H1 (cell line): Measurements from ENCODE around the gene RILP. TPM values are rescaled to one million over a fixed set of nuclear protein-coding genes. Genes with fewer than 3 reads are reported as not detected.

ENCODE experiments used
- CTCF ChIA-PET: fragments of 300-600 bp; sonication (Branson Sonifier 250); formaldehyde crosslinking; loops from one replicate; lab custom pipeline; 2021; ENCODE audit not compliant: partially characterized antibody; lab: Charles Lee
- POLR2A ChIA-PET: fragments of 300-600 bp; sonication (Branson Sonifier 250); formaldehyde crosslinking; loops from one replicate; lab custom pipeline; 2021; ENCODE audit warnings: inconsistent platforms; ENCODE audit not compliant: partially characterized antibody; lab: Charles Lee
- DNase-seq, 2 experiments: peaks; one replicate each; pipeline versions ENCODE4 v3.0.0 to v3.0.0-alpha.2; 2010 to 2022; ENCODE audit warnings: low spot score in 2 of 2, low read depth in 1 of 2, mixed read lengths in 1 of 2
- FAIRE-seq: peaks from 2 replicates; lab custom pipeline; 2011; peaks lifted over from hg19 to GRCh38; lab: Jason Lieb, UNC
- H2AFZ ChIP-seq: 2 replicates; pipeline ENCODE4 v1.8.1; 2012; ENCODE audit warnings: low read length, inconsistent platforms
- H2AK5ac ChIP-seq: 2 replicates; pipeline ENCODE4 v1.6.1; 2013; ENCODE audit warnings: low read depth, low read length
- H2BK120ac ChIP-seq: replicated peaks from 2 replicates; pipeline ENCODE3; 2013; ENCODE audit warnings: low read depth, low read length, inconsistent platforms
- H2BK12ac ChIP-seq: 2 replicates; pipeline ENCODE4 v1.6.1; 2013; ENCODE audit warnings: low read depth, low read length
- H2BK15ac ChIP-seq: 2 replicates; pipeline ENCODE4 v1.6.1; 2013; ENCODE audit warnings: low read length
- H2BK20ac ChIP-seq: 2 replicates; pipeline ENCODE4 v1.6.1; 2013; ENCODE audit warnings: low read length
- H2BK5ac ChIP-seq: 2 replicates; pipeline ENCODE4 v1.6.1; 2013; ENCODE audit warnings: low read depth, low read length
- H3K14ac ChIP-seq: 2 replicates; pipeline ENCODE4 v1.6.1; 2013; ENCODE audit warnings: inconsistent platforms; ENCODE audit not compliant: insufficient read length
- H3K18ac ChIP-seq: 2 replicates; pipeline ENCODE4 v1.6.1; 2013; ENCODE audit warnings: low read length; ENCODE audit errors: extremely low read depth
- H3K23ac ChIP-seq: 2 replicates; pipeline ENCODE4 v1.6.1; 2013; ENCODE audit warnings: inconsistent platforms; ENCODE audit not compliant: insufficient read length
- H3K23me2 ChIP-seq: 2 replicates; pipeline ENCODE4 v1.6.1; 2013; ENCODE audit warnings: low read depth, low read length
- H3K27ac ChIP-seq: 2 replicates; pipeline ENCODE4 v1.6.1; 2011; ENCODE audit warnings: low read depth, low read length, inconsistent platforms
- H3K27me3 ChIP-seq, 4 experiments: replicated peaks in 1 of 4; 1 replicate in 1 of 4; 2 replicates in 3 of 4; pipeline versions ENCODE4 v1.6.1 to v1.8.1; 2011 to 2013; ENCODE audit warnings: low read length in 3 of 4, mild to moderate bottlenecking in 3 of 4, inconsistent platforms in 2 of 4, mixed read lengths in 2 of 4, moderate library complexity in 1 of 4; ENCODE audit not compliant: control insufficient read depth in 3 of 4, insufficient read depth in 3 of 4; ENCODE audit errors: extremely low read depth in 1 of 4
- H3K36me3 ChIP-seq, 4 experiments: 2 replicates each; pipeline versions ENCODE4 v1.6.1 to v1.8.1; 2011 to 2013; ENCODE audit warnings: mild to moderate bottlenecking in 4 of 4, low read length in 3 of 4, moderate library complexity in 2 of 4, control low read depth in 1 of 4, inconsistent platforms in 1 of 4; ENCODE audit not compliant: insufficient read depth in 4 of 4, control insufficient read depth in 2 of 4
- H3K4ac ChIP-seq: replicated peaks from 2 replicates; pipeline ENCODE3; 2013; ENCODE audit warnings: low read length, low read depth, mixed read lengths, inconsistent platforms; ENCODE audit not compliant: insufficient read length
- H3K4me1 ChIP-seq, 4 experiments: replicated peaks in 1 of 4; 1 replicate in 1 of 4; 2 replicates in 3 of 4; pipeline versions ENCODE4 v1.6.1 to v1.8.1; 2011 to 2013; ENCODE audit warnings: low read length in 3 of 4, inconsistent platforms in 2 of 4, mixed read lengths in 1 of 4; ENCODE audit not compliant: insufficient read depth in 4 of 4, control insufficient read depth in 3 of 4
- H3K4me2 ChIP-seq, 2 experiments: 2 replicates each; pipeline versions ENCODE4 v1.6.1 to v1.8.1; 2011 to 2013; ENCODE audit warnings: low read depth in 2 of 2, low read length in 2 of 2, control low read depth in 1 of 2, inconsistent platforms in 1 of 2, mild to moderate bottlenecking in 1 of 2; ENCODE audit not compliant: insufficient read depth in 1 of 2
- H3K4me3 ChIP-seq, 4 experiments: fragments of 200-600, 300-600 bp in 1 of 4; sonication (generic), shearing (Covaris generic), sonication (Bioruptor Twin) in 1 of 4; 2 replicates each; pipeline versions ENCODE4 v1.5.1 to v1.8.1; 2011 to 2016; ENCODE audit warnings: low read length in 4 of 4, low read depth in 3 of 4, control low read depth in 2 of 4, inconsistent platforms in 2 of 4, mild to moderate bottlenecking in 2 of 4, mixed read lengths in 1 of 4, moderate library complexity in 1 of 4; ENCODE audit not compliant: insufficient read depth in 2 of 4; ENCODE audit errors: extremely low read depth in 1 of 4
- H3K56ac ChIP-seq: replicated peaks from 2 replicates; pipeline ENCODE3; 2013; ENCODE audit warnings: low read depth, mild to moderate bottlenecking, mixed read lengths, low read length, inconsistent platforms; ENCODE audit not compliant: insufficient read length
- H3K79me1 ChIP-seq: 2 replicates; pipeline ENCODE4 v1.6.1; 2013; ENCODE audit warnings: low read depth, low read length, control low read depth
- H3K79me2 ChIP-seq, 2 experiments: 2 replicates each; pipeline versions ENCODE4 v1.6.1 to v1.8.1; 2012 to 2013; ENCODE audit warnings: low read length in 2 of 2, mild to moderate bottlenecking in 2 of 2, inconsistent platforms in 1 of 2; ENCODE audit not compliant: insufficient read depth in 2 of 2, control insufficient read depth in 1 of 2
- H3K9ac ChIP-seq, 4 experiments: replicated peaks in 1 of 4; 1 replicate in 1 of 4; 2 replicates in 3 of 4; pipeline versions ENCODE4 v1.6.1 to v1.8.1; 2011 to 2013; ENCODE audit warnings: low read depth in 3 of 4, low read length in 3 of 4, control low read depth in 2 of 4, mild to moderate bottlenecking in 2 of 4, moderate library complexity in 2 of 4, inconsistent platforms in 1 of 4; ENCODE audit errors: extremely low read depth in 1 of 4
- H3K9me3 ChIP-seq, 2 experiments: 2 replicates each; pipeline versions ENCODE4 v1.6.1 to v1.8.1; 2012 to 2013; ENCODE audit warnings: mild to moderate bottlenecking in 2 of 2, moderate library complexity in 2 of 2, control low read depth in 1 of 2, inconsistent platforms in 1 of 2, low read depth in 1 of 2, low read length in 1 of 2, mixed read lengths in 1 of 2; ENCODE audit not compliant: insufficient read depth in 2 of 2
- H4K20me1 ChIP-seq, 2 experiments: replicated peaks in 1 of 2; 2 replicates each; pipeline versions ENCODE3 to v1.8.1; 2011 to 2013; ENCODE audit warnings: inconsistent platforms in 2 of 2, low read length in 2 of 2, mild to moderate bottlenecking in 1 of 2; ENCODE audit not compliant: insufficient read depth in 2 of 2, control insufficient read depth in 1 of 2
- H4K5ac ChIP-seq: 2 replicates; pipeline ENCODE4 v1.6.1; 2013; ENCODE audit warnings: low read length, low read depth, mixed read lengths, inconsistent platforms; ENCODE audit not compliant: insufficient read length
- H4K8ac ChIP-seq: 2 replicates; pipeline ENCODE4 v1.8.0; 2013; ENCODE audit warnings: mild to moderate bottlenecking, moderate library complexity, low read length, inconsistent platforms; ENCODE audit not compliant: insufficient read depth; ENCODE audit errors: extremely low read depth
- H4K91ac ChIP-seq: replicated peaks from 2 replicates; pipeline ENCODE3; 2013; ENCODE audit warnings: low read length, mixed read lengths, inconsistent platforms; ENCODE audit not compliant: insufficient read length
- FOSL1 ChIP-seq: IDR thresholded peaks from 2 replicates; pipeline ENCODE4 v1.6.1; 2011; ENCODE audit warnings: mild to moderate bottlenecking, low read depth, low read length, moderate library complexity; ENCODE audit not compliant: insufficient read depth
- GABPA ChIP-seq: IDR thresholded peaks from 2 replicates; pipeline ENCODE4 v1.6.1; 2011; ENCODE audit warnings: mild to moderate bottlenecking, low read length, moderate library complexity, borderline replicate concordance; ENCODE audit not compliant: insufficient read depth
- HDAC2 ChIP-seq, 2 experiments: fragments of 300-600 bp in 1 of 2; sonication (generic) in 1 of 2; IDR thresholded peaks; 2 replicates each; pipeline ENCODE4 v1.6.1; 2011 to 2012; ENCODE audit warnings: low read depth in 2 of 2, low read length in 2 of 2, mild to moderate bottlenecking in 2 of 2, moderate library complexity in 2 of 2, borderline replicate concordance in 1 of 2, inconsistent platforms in 1 of 2
- JUND ChIP-seq: IDR thresholded peaks from 2 replicates; pipeline ENCODE4 v1.6.1; 2011; ENCODE audit warnings: mild to moderate bottlenecking, improper control_type of control experiment, low read length
- POLR2A ChIP-seq, 2 experiments: IDR thresholded peaks; 1 replicate in 1 of 2; 2 replicates in 1 of 2; pipeline ENCODE4 v1.6.1; 2011; ENCODE audit warnings: low read depth in 2 of 2, low read length in 2 of 2, mild to moderate bottlenecking in 2 of 2; ENCODE audit errors: control extremely low read depth in 1 of 2
- RAD21 ChIP-seq, 2 experiments: IDR thresholded peaks in 1 of 2; conservative IDR thresholded peaks in 1 of 2; 2 replicates each; pipeline ENCODE4 v1.6.1; 2011; ENCODE audit warnings: low read depth in 2 of 2, low read length in 2 of 2, improper control_type of control experiment in 1 of 2, inconsistent platforms in 1 of 2, mild to moderate bottlenecking in 1 of 2, moderate library complexity in 1 of 2
- SIRT6 ChIP-seq: IDR thresholded peaks from one replicate; pipeline ENCODE4 v1.7.1; 2012; ENCODE audit warnings: low read length, inconsistent platforms
- SP1 ChIP-seq: IDR thresholded peaks from 2 replicates; pipeline ENCODE4 v1.6.1; 2011; ENCODE audit warnings: low read depth, low read length
- SP4 ChIP-seq: IDR thresholded peaks from 2 replicates; pipeline ENCODE4 v1.6.1; 2012; ENCODE audit warnings: low read length, inconsistent platforms
- TCF12 ChIP-seq: IDR thresholded peaks from 2 replicates; pipeline ENCODE4 v1.6.1; 2011; ENCODE audit warnings: low read depth, mild to moderate bottlenecking, low read length
- ZNF274 ChIP-seq: IDR thresholded peaks from 2 replicates; pipeline ENCODE4 v1.7.0; 2012; ENCODE audit warnings: low read length, borderline replicate concordance; ENCODE audit errors: extremely low read depth
- WGBS, 2 experiments: shearing (Covaris generic) in 1 of 2; methylation state at CpG; one replicate each; pipeline versions ENCODE4 v1.1.6 to v1.1.7; 2013 to 2015; ENCODE audit warnings: low lambda C conversion rate in 2 of 2, mixed read lengths in 2 of 2, inconsistent platforms in 1 of 2, low coverage in 1 of 2, missing lambda C conversion rate in 1 of 2; ENCODE audit not compliant: insufficient replicate concordance in 2 of 2, insufficient coverage in 1 of 2, insufficient read length in 1 of 2; ENCODE audit errors: extremely low coverage in 1 of 2, missing lambda C conversion rate in 1 of 2; 5-methylcytosine and 5-hydroxymethylcytosine counted together
- polyA plus RNA-seq, 7 experiments: library from polyadenylated mRNA; depleted of rRNA in 3 of 7; stranded (reverse) in 5 of 7; unstranded in 2 of 7; fragments of >200 nt in 5 of 7; fragments of 200-250 nt in 2 of 7; gene quantifications; 1 replicate in 5 of 7; 2 replicates in 1 of 7; 4 replicates in 1 of 7; pipeline versions ENCODE4 v1.2.1 to v1.2.3, GENCODE V29; 2011 to 2013; ENCODE audit warnings: missing spikeins in 2 of 7, mixed read lengths in 2 of 7
- total RNA-seq: library from RNA; stranded (reverse); fragmentation: NEBNext Ultra II Directional; extraction: Animal tissue kit (Norgen Biotek cat#: 25700); gene quantifications from 2 replicates; pipeline ENCODE4 v1.2.1, GENCODE V29; 2021

The RILP gene
- total and polyA plus RNA-seq, 2 of the 8 experiments (the other 6 are each of a cell fraction or from before 2014, with no cell fraction given): 6.8 to 7.2 TPM

GRCh38 chr17:1645207-1646171 lies 4.2 kb downstream of the RILP start, which contains the start of gene SCARF1:
Gene SCARF1, minus strand, starts transcription at chr17:1645732. Its CDS starts 35 bp downstream, at chr17:1645697.
- no peaks in the 10 kb centered on the region for H3K79me1 ChIP-seq
- H3K14ac ChIP-seq: no peak within 1 kb of the TSS
- no peak within 1 kb of the TSS for H2BK120ac ChIP-seq
- no peak for DNase-seq
- H3K4me3 ChIP-seq: no peak within 1 kb of the TSS
- peaks cover 0 to 6% of the 10 kb centered on the region in 2 experiments for H4K20me1 ChIP-seq
- no peak within 1 kb of the TSS for H3K56ac ChIP-seq
- H3K23me2 ChIP-seq: peaks cover 12% of the 10 kb centered on the region; the same call in 1 of the 2 replicates
- H2BK5ac ChIP-seq: peak within 1 kb of the TSS; percentile 60; the same call in 1 of the 2 replicates
- H2BK15ac ChIP-seq: peak within 1 kb of the TSS; percentile 81; the same call in 1 of the 2 replicates
- no peak within 1 kb of the TSS; a peak in 1 of 7 replicates for H3K9ac ChIP-seq
- no peak within 1 kb of the TSS for H3K27ac ChIP-seq
- CTCF ChIA-PET: interaction anchor here (0.8 to 2.5 kb wide), 11 partner anchors 8 to 452 kb away, joined by 3 to 15 read pairs (median 4); no protein-coding TSS in a partner anchor
- 86% methylated on average over 17 of the region's 25 CpGs; no CpG with 5 or more reads in 1 of the 2 experiments for WGBS, 2 experiments
- H3K4me2 ChIP-seq: no peak within 1 kb of the TSS
- H2AK5ac ChIP-seq: peak within 1 kb of the TSS; percentile 90; the same call in 1 of the 2 replicates
- H3K9me3 ChIP-seq: no peaks in the 10 kb centered on the region
- H3K23ac ChIP-seq: no peak within 1 kb of the TSS
- H2BK20ac ChIP-seq: peak within 1 kb of the TSS; percentile 61; the same call in 1 of the 2 replicates
- no peak within 1 kb of the TSS for H3K4ac ChIP-seq
- H3K18ac ChIP-seq: peak within 1 kb of the TSS; percentile 19
- peaks cover 0 to 19% (median 8%) of the 10 kb centered on the region in 4 experiments; a peak in 5 of 7 replicates for H3K27me3 ChIP-seq
- peaks cover 0 to 2% (median 0%) of the 10 kb centered on the region in 4 experiments; a peak in 2 of 8 replicates for H3K36me3 ChIP-seq
- H2BK12ac ChIP-seq: peak within 1 kb of the TSS; percentile 81; the same call in 1 of the 2 replicates
- no peak within 1 kb of the TSS for H2AFZ ChIP-seq
- POLR2A ChIA-PET: interaction anchor here (0.7 to 1.9 kb wide), 7 partner anchors 9 to 78 kb away, joined by 3 to 8 read pairs (median 4); partner anchors contain the start of gene SLC43A2
- no peak within 1 kb of the TSS for H4K5ac ChIP-seq
- H4K91ac ChIP-seq: peak within 1 kb of the TSS; percentile 49
- FAIRE-seq: no peak
- peaks cover 0 to 41% (median 28%) of the 10 kb centered on the region in 4 experiments; a peak in 6 of 7 replicates for H3K4me1 ChIP-seq
- H4K8ac ChIP-seq: peak within 1 kb of the TSS; percentile 62
- H3K79me2 ChIP-seq: no peaks in the 10 kb centered on the region
- TF ChIP-seq SIRT6: no peak
- TF ChIP-seq FOSL1: no peak
- TF ChIP-seq TCF12: no peak
- no peak for TF ChIP-seq SP1
- no peak for TF ChIP-seq SP4
- TF ChIP-seq HDAC2 (IDR thresholded peaks at IDR 0.05; ENCODE audit: borderline replicate concordance in 1 of 2, low read depth in 2 of 2, low read length in 2 of 2): no peak
- TF ChIP-seq ZNF274: no peak
- TF ChIP-seq JUND: no peak
- no peak for TF ChIP-seq POLR2A (IDR thresholded peaks at IDR 0.05; ENCODE audit: control extremely low read depth in 1 of 2, low read depth in 2 of 2, low read length in 2 of 2)
- no peak for TF ChIP-seq GABPA
- no peak for TF ChIP-seq RAD21 (IDR thresholded peaks at IDR 0.05 in 1 of 2, conservative IDR thresholded peaks at IDR 0.05 in 1 of 2; ENCODE audit: low read depth in 2 of 2, low read length in 2 of 2)
